Measurements from ENCODE around the gene CORO6.

GRCh38 chr17:29573558-29573869, 49.2 kb downstream of the CORO6 start:
- no peak for TF ChIP-seq EHMT2 (IDR thresholded peaks at IDR 0.05; ENCODE audit: borderline replicate concordance, low read depth, low read length)
- TF ChIP-seq NFIC (IDR thresholded peaks at IDR 0.05; ENCODE audit: low read length): no peak
- TF ChIP-seq YY1 (IDR thresholded peaks at IDR 0.05; ENCODE audit: insufficient read depth, insufficient replicate concordance, low read depth, low read length): no peak
- no peak for TF ChIP-seq CTCF (CRISPR knock-in tag; IDR thresholded peaks at IDR 0.05)
- no peak for TF ChIP-seq SMARCC2 (IDR thresholded peaks at IDR 0.05)
- no peak for TF ChIP-seq CREB1 (IDR thresholded peaks at IDR 0.05)
- TF ChIP-seq CREB1 (CRISPR knock-in tag; IDR thresholded peaks at IDR 0.05): no peak
- TF ChIP-seq PLRG1 (conservative IDR thresholded peaks at IDR 0.05): no peak
- TF ChIP-seq PCBP1 (IDR thresholded peaks at IDR 0.05; ENCODE audit: borderline replicate concordance, low read depth, low read length): no peak
- TF ChIP-seq EP300 (IDR thresholded peaks at IDR 0.05; ENCODE audit: low read depth in 2 of 2, low read length in 2 of 2): no peak
- no peak for TF ChIP-seq EP300 (CRISPR knock-in tag; IDR thresholded peaks at IDR 0.05; ENCODE audit: borderline replicate concordance)
- TF ChIP-seq POLR2A (IDR thresholded peaks at IDR 0.05; ENCODE audit: insufficient read depth in 1 of 2, low read depth in 2 of 2, low read length in 2 of 2): no peak
- TF ChIP-seq ESRRA (CRISPR knock-in tag; IDR thresholded peaks at IDR 0.05; ENCODE audit: low read depth): no peak
- TF ChIP-seq ZNF263 (CRISPR knock-in tag; IDR thresholded peaks at IDR 0.05): no peak
- TF ChIP-seq MAX (IDR thresholded peaks at IDR 0.05): no peak
- TF ChIP-seq ZSCAN29 (CRISPR knock-in tag; conservative IDR thresholded peaks at IDR 0.05): no peak
